Mesendoderm (in vitro differentiated cells): ENCODE results near the gene FAM135A.

Experiments
- DNase-seq: peaks from one replicate; pipeline ENCODE4 v3.0.0; 2013
- H2AK5ac ChIP-seq: 2 replicates; pipeline ENCODE4 v1.6.1; 2013; ENCODE audit warnings: low read length, inconsistent platforms
- H2BK120ac ChIP-seq: 2 replicates; pipeline ENCODE4 v1.6.1; 2013; ENCODE audit warnings: low read depth, mild to moderate bottlenecking, low read length, moderate library complexity, mixed read lengths
- H2BK15ac ChIP-seq: replicated peaks from 2 replicates; pipeline ENCODE4 v1.6.1; 2013; ENCODE audit warnings: low read depth, mild to moderate bottlenecking, moderate library complexity
- H2BK5ac ChIP-seq: 2 replicates; pipeline ENCODE4 v1.6.1; 2013; ENCODE audit warnings: low read length, inconsistent platforms
- H3K18ac ChIP-seq: 2 replicates; pipeline ENCODE4 v1.6.1; 2013; ENCODE audit warnings: mild to moderate bottlenecking, low read length, mixed read lengths
- H3K23ac ChIP-seq: one replicate; pipeline ENCODE4 v1.6.1; 2013; ENCODE audit warnings: low read length
- H3K27ac ChIP-seq: 2 replicates; pipeline ENCODE4 v1.5.1; 2013; ENCODE audit warnings: low read depth, mild to moderate bottlenecking, inconsistent platforms, low read length, moderate library complexity
- H3K27me3 ChIP-seq: 2 replicates; pipeline ENCODE4 v1.6.1; 2013; ENCODE audit warnings: low read length, control low read depth, mild to moderate bottlenecking, inconsistent platforms; ENCODE audit not compliant: insufficient read depth, poor library complexity
- H3K36me3 ChIP-seq: 2 replicates; pipeline ENCODE4 v1.6.1; 2013; ENCODE audit warnings: low read length, inconsistent platforms; ENCODE audit not compliant: control insufficient read depth, insufficient read depth
- H3K4ac ChIP-seq: one replicate; pipeline ENCODE4 v1.6.1; 2013; ENCODE audit warnings: low read depth, mild to moderate bottlenecking, low read length, moderate library complexity
- H3K4me1 ChIP-seq: 2 replicates; pipeline ENCODE4 v1.6.1; 2013; ENCODE audit warnings: low read depth, low read length, inconsistent platforms; ENCODE audit not compliant: control insufficient read depth
- H3K4me2 ChIP-seq: 2 replicates; pipeline ENCODE4 v1.6.1; 2013; ENCODE audit warnings: low read length
- H3K4me3 ChIP-seq: 2 replicates; pipeline ENCODE4 v1.5.1; 2013; ENCODE audit warnings: mild to moderate bottlenecking, low read length
- H3K56ac ChIP-seq: one replicate; pipeline ENCODE4 v1.6.1; 2013; ENCODE audit warnings: low read length
- H3K79me1 ChIP-seq: 2 replicates; pipeline ENCODE4 v1.6.1; 2013; ENCODE audit warnings: low read length, inconsistent platforms
- H3K79me2 ChIP-seq: 2 replicates; pipeline ENCODE4 v1.6.1; 2013; ENCODE audit warnings: mild to moderate bottlenecking, low read length; ENCODE audit not compliant: control insufficient read depth, insufficient read depth
- H3K9ac ChIP-seq: 2 replicates; pipeline ENCODE4 v1.6.1; 2013; ENCODE audit warnings: low read length, inconsistent platforms
- H4K5ac ChIP-seq: one replicate; pipeline ENCODE4 v1.6.1; 2013; ENCODE audit warnings: low read length
- H4K8ac ChIP-seq: one replicate; pipeline ENCODE4 v1.6.1; 2013; ENCODE audit warnings: low read depth, mild to moderate bottlenecking, control low read depth, low read length, moderate library complexity
- WGBS: extraction: QIAGEN DNeasy Blood & Tissue Kit; methylation state at CpG from one replicate; pipeline ENCODE4 v1.1.7; 2013; ENCODE audit warnings: low lambda C conversion rate, missing lambda C conversion rate; ENCODE audit not compliant: insufficient coverage; ENCODE audit errors: extremely low coverage; 5-methylcytosine and 5-hydroxymethylcytosine counted together

FAM135A gene

DNA sequence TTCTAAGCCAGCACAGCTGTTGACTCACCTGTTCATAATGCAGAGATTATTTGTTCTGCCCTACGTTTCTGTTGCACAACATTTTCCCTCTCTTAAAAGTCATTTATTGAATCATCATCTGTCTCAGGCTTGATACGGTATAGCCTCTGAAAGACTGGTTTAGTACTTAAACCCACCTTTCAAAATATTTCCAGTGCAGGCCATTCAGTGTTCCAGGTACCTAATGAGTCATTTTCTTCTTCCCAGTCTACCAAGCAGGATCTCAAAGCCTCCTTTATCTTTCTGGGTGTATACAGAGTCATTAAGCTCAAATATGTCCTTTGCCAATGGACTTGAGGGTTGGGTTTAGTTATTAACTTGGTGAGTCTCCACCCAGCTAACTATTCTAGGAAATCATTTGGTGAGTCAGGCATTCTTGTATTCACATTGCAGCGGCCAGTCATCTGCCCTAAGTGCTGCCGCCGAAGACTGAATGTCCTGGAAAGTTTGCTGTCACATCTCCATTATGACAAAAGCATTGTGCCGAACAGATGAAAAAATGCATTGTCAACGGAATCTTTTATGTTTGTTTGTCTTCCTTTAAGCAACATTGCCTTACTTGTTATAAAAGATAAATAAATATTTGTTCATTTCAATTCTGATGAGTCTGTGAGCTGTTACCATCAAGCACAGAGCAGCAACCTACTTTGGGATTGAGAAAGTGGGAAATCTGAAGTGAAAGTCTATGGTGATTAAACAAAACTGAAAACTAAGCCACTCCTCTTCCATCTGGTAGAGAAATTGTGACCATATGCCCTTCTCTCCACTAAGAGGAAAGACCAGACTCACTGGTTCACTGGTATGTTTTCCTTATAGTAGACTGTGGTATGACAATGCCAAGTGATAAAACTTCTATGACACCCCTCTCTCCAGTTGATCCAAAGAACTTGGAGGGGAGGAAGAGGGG, 14.3 kb upstream of the FAM135A start:
- DNase-seq: peak; percentile 7
- H3K79me2 ChIP-seq: no peaks in the 10 kb centered on the region
- H4K8ac ChIP-seq: no peak overlapping the region
- no peaks in the 10 kb centered on the region for H3K27me3 ChIP-seq
- H3K56ac ChIP-seq: no peak overlapping the region
- no peak overlapping the region for H2BK15ac ChIP-seq
- no peak overlapping the region for H2BK120ac ChIP-seq
- H2BK5ac ChIP-seq: no peak overlapping the region
- H3K9ac ChIP-seq: no peak overlapping the region
- no peaks in the 10 kb centered on the region for H3K4me1 ChIP-seq
- no peaks in the 10 kb centered on the region for H3K79me1 ChIP-seq
- no peak overlapping the region for H3K23ac ChIP-seq
- H3K4ac ChIP-seq: no peak overlapping the region
- H3K27ac ChIP-seq: no peak overlapping the region
- no CpG with 5 or more reads among the region's 7 CpGs for WGBS
- no peak overlapping the region for H4K5ac ChIP-seq
- no peaks in the 10 kb centered on the region for H3K36me3 ChIP-seq
- no peak overlapping the region for H3K4me2 ChIP-seq
- no peak overlapping the region for H2AK5ac ChIP-seq
- no peak overlapping the region for H3K4me3 ChIP-seq
- no peak overlapping the region for H3K18ac ChIP-seq

DNA sequence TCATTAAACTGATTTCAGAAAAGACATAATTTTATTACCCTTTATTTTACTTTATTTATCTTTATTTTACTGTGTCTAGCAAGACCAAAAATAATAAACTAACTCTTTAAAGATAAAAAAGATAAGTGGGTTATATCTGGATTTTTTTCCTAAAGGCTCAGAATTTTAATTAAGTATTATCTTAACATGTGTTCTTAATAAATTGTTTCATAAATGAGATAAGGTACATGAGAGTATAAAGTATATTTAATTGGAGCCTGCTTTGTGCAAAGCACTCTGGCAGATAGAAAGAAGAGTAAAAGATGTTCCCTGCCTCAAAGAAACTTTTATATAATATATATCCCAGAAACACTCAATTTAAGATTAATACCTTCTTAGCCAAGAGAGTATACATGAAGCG, 8.7 kb upstream of the FAM135A start:
- H3K56ac ChIP-seq: no peak overlapping the region
- no peak overlapping the region for H3K23ac ChIP-seq
- no peaks in the 10 kb centered on the region for H3K36me3 ChIP-seq
- H4K5ac ChIP-seq: no peak overlapping the region
- H3K4me1 ChIP-seq: no peaks in the 10 kb centered on the region
- no peaks in the 10 kb centered on the region for H3K27me3 ChIP-seq
- H3K79me2 ChIP-seq: no peaks in the 10 kb centered on the region
- H2BK5ac ChIP-seq: no peak overlapping the region
- H2BK120ac ChIP-seq: no peak overlapping the region
- no peaks in the 10 kb centered on the region for H3K79me1 ChIP-seq
- H2BK15ac ChIP-seq: no peak overlapping the region
- no CpG with 5 or more reads among the region's 1 CpG for WGBS
- H3K4me2 ChIP-seq: no peak overlapping the region
- no peak overlapping the region for H3K27ac ChIP-seq
- H4K8ac ChIP-seq: no peak overlapping the region
- H3K18ac ChIP-seq: no peak overlapping the region
- DNase-seq: no peak
- H3K9ac ChIP-seq: no peak overlapping the region
- H2AK5ac ChIP-seq: no peak overlapping the region
- H3K4me3 ChIP-seq: no peak overlapping the region
- H3K4ac ChIP-seq: no peak overlapping the region

DNA sequence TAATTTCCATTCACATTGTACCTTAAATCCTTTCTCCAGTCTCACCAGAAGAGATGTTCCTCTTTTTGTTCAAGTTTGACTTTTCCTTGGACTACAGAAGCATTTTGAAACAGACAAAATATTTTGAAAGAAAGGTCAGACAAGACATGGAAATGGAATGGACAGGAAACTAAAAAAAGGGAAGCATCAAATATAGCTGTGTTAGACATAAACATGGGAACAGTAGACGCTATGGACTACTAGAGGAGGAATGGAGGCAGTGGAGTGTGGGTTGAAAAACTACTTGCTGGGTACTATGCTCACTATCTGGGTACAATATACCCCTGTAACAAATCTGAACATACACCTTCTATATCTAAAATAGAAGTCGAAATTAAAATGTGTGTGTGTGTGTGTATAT, 4.1 kb upstream of the FAM135A start:
- no peak overlapping the region for H3K23ac ChIP-seq
- no peak overlapping the region for H3K4ac ChIP-seq
- H2AK5ac ChIP-seq: no peak overlapping the region
- no peak overlapping the region for H3K18ac ChIP-seq
- DNase-seq: no peak
- H3K4me3 ChIP-seq: no peak overlapping the region
- no CpG with 5 or more reads among the region's 2 CpGs for WGBS
- no peak overlapping the region for H2BK15ac ChIP-seq
- no peak overlapping the region for H4K5ac ChIP-seq
- H2BK5ac ChIP-seq: no peak overlapping the region
- H3K79me2 ChIP-seq: peaks cover 4% of the 10 kb centered on the region
- no peak overlapping the region for H3K56ac ChIP-seq
- no peaks in the 10 kb centered on the region for H3K36me3 ChIP-seq
- H3K4me2 ChIP-seq: no peak overlapping the region
- H4K8ac ChIP-seq: no peak overlapping the region
- no peaks in the 10 kb centered on the region for H3K4me1 ChIP-seq
- peaks cover 1% of the 10 kb centered on the region for H3K79me1 ChIP-seq
- no peaks in the 10 kb centered on the region for H3K27me3 ChIP-seq
- H3K27ac ChIP-seq: no peak overlapping the region
- H2BK120ac ChIP-seq: no peak overlapping the region
- no peak overlapping the region for H3K9ac ChIP-seq

- no peaks in the 10 kb centered on the region for H3K4me1 ChIP-seq
- no peak overlapping the region for H4K5ac ChIP-seq
- H3K18ac ChIP-seq: no peak overlapping the region
- no peak for DNase-seq
- H3K27me3 ChIP-seq: no peaks in the 10 kb centered on the region
- H3K4me2 ChIP-seq: no peak overlapping the region
- H3K23ac ChIP-seq: no peak overlapping the region
- H3K56ac ChIP-seq: no peak overlapping the region
- H3K27ac ChIP-seq: no peak overlapping the region
- no peak overlapping the region for H2AK5ac ChIP-seq
- no peak overlapping the region for H3K9ac ChIP-seq
- H3K79me1 ChIP-seq: peaks cover 1% of the 10 kb centered on the region
- no peak overlapping the region for H2BK5ac ChIP-seq
- no peak overlapping the region for H2BK15ac ChIP-seq
- H3K79me2 ChIP-seq: peaks cover 11% of the 10 kb centered on the region
- no peak overlapping the region for H3K4me3 ChIP-seq
- no CpG with 5 or more reads among the region's 7 CpGs for WGBS
- H4K8ac ChIP-seq: no peak overlapping the region
- no peak overlapping the region for H3K4ac ChIP-seq
- H3K36me3 ChIP-seq: no peaks in the 10 kb centered on the region
- no peak overlapping the region for H2BK120ac ChIP-seq
These were observed 1.6 kb upstream of the FAM135A start for GRCh38 chr6:70411542-70412251.

DNA sequence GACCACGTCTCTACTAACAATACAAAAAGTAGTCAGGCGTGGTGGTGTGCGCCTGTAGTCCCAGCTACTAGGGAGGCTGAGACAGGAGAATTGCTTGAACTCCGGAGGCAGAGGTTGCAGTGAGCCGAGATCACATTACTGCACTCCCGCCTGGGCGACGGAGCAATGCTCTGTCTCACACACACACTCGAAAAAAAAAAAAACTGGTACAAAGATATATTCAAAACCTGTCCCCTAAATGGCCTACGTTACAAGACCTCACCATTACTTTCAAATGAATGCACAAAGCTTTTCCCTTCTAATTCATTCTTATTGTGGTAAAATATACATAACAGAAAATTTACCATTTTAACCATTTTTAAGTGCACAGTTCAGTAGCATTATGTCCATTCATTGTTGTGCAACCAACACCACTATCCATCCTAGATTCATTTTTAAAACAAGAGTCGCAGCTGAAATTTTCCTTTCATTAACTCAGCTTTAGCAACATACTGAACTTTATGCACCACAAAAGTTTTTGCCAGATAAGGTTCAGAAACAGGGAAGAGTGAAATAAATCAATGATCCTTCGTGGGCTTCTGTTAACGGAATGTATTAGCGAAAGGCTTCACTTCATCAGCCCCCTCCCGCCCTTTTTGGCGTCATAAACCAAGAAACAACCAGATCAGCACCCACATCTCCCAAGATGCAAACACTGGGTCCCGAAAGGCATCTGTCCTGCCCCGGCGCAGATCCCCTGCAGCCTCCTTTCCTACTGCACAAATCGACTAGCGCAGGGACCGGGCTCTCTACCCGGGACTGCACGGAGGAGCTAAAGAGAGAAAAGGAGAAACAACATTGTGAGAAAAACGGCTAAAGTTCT, 825 bp upstream of the FAM135A start:
- H3K4me2 ChIP-seq: peak overlapping the region; percentile 96
- H3K36me3 ChIP-seq: no peaks in the 10 kb centered on the region
- no peak overlapping the region for H2BK15ac ChIP-seq
- no peak overlapping the region for H3K27ac ChIP-seq
- H4K5ac ChIP-seq: peak overlapping the region; percentile 59
- DNase-seq: no peak
- peaks cover 2% of the 10 kb centered on the region for H3K79me1 ChIP-seq
- H3K4me3 ChIP-seq: peak overlapping the region; percentile 73
- no peak overlapping the region for H2BK5ac ChIP-seq
- H3K79me2 ChIP-seq: peaks cover 11% of the 10 kb centered on the region
- H2AK5ac ChIP-seq: no peak overlapping the region
- no peak overlapping the region for H4K8ac ChIP-seq
- H3K9ac ChIP-seq: peak overlapping the region; percentile 76
- H3K27me3 ChIP-seq: no peaks in the 10 kb centered on the region
- peak overlapping the region; percentile 81 for H3K56ac ChIP-seq
- no peaks in the 10 kb centered on the region for H3K4me1 ChIP-seq
- WGBS: no CpG with 5 or more reads among the region's 25 CpGs
- no peak overlapping the region for H2BK120ac ChIP-seq
- no peak overlapping the region for H3K23ac ChIP-seq
- H3K18ac ChIP-seq: no peak overlapping the region
- peak overlapping the region; percentile 37 for H3K4ac ChIP-seq
